ENCODE measurements around the gene CAMKV. TPM values are rescaled to one million over a fixed set of nuclear protein-coding genes. Genes with fewer than 3 reads are reported as not detected.

Gene CAMKV
- total RNA-seq, 1 experiment from 2014 or later = 0.58 TPM

DNA sequence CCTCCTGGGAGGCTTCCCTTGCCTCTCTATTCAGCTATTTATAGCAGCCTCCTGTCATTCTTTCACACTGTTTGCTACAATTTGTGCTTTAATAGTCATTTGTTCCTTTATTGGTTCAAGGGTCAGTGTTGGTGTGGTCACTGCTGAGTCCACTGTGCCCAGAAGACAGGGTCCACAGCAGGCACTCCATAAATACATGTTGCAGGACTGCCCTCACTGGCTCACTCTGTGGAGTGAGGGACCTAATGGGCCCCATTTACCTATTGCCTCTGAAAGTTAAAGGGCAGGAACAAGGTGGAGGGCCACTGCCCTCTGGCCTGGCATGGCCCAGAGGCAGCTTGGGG, 17.2 kb upstream of the CAMKV start:
- ATAC-seq = no peak
- no peaks in the 10 kb centered on the region for H3K4me1 ChIP-seq (ENCODE audit: insufficient read depth, low read length)
- POLR2A ChIA-PET (ENCODE audit: unreplicated experiment) = no interaction called here
- no peaks in the 10 kb centered on the region for H3K27me3 ChIP-seq (ENCODE audit: low read length)
- intact Hi-C loops (cut with micrococcal nuclease) = no loop called here
- no peaks in the 10 kb centered on the region for H3K79me2 ChIP-seq (ENCODE audit: low read length)
- H3K9me3 ChIP-seq (ENCODE audit: low read length) = no peaks in the 10 kb centered on the region
- H3K36me3 ChIP-seq (ENCODE audit: low read depth, low read length) = peaks cover 18% of the 10 kb centered on the region
- CTCF ChIA-PET = no interaction called here
- no peak overlapping the region for H3K27ac ChIP-seq (ENCODE audit: low read length)
- no peaks in the 10 kb centered on the region for H3K9me2 ChIP-seq (replicated peaks; ENCODE audit: low read length)
- no peak for DNase-seq
- no peak overlapping the region for H3K4me2 ChIP-seq (ENCODE audit: low read length)
- H4K20me1 ChIP-seq (ENCODE audit: low read length) = no peaks in the 10 kb centered on the region
- no peak overlapping the region for H3K9ac ChIP-seq (ENCODE audit: low read length)
- no peak overlapping the region for H2AFZ ChIP-seq (ENCODE audit: low read length)
- no peak overlapping the region for H3K4me3 ChIP-seq (ENCODE audit: low read length)
- no peak for TF ChIP-seq EZH2 (IDR thresholded peaks at IDR 0.05; ENCODE audit: low read length, unreplicated experiment)
- no peak for TF ChIP-seq EZH2phosphoT487 (IDR thresholded peaks at IDR 0.05; ENCODE audit: borderline replicate concordance, low read length)
- TF ChIP-seq, protein P1, sequence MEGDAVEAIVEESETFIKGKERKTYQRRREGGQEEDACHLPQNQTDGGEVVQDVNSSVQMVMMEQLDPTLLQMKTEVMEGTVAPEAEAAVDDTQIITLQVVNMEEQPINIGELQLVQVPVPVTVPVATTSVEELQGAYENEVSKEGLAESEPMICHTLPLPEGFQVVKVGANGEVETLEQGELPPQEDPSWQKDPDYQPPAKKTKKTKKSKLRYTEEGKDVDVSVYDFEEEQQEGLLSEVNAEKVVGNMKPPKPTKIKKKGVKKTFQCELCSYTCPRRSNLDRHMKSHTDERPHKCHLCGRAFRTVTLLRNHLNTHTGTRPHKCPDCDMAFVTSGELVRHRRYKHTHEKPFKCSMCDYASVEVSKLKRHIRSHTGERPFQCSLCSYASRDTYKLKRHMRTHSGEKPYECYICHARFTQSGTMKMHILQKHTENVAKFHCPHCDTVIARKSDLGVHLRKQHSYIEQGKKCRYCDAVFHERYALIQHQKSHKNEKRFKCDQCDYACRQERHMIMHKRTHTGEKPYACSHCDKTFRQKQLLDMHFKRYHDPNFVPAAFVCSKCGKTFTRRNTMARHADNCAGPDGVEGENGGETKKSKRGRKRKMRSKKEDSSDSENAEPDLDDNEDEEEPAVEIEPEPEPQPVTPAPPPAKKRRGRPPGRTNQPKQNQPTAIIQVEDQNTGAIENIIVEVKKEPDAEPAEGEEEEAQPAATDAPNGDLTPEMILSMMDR (conservative IDR thresholded peaks at IDR 0.05; ENCODE audit: low read depth, low read length) = no peak
- BruUV-seq (replicated peaks) = no TSS peak
- H3F3A ChIP-seq (ENCODE audit: low read length, unreplicated experiment) = no peaks in the 10 kb centered on the region

DNA sequence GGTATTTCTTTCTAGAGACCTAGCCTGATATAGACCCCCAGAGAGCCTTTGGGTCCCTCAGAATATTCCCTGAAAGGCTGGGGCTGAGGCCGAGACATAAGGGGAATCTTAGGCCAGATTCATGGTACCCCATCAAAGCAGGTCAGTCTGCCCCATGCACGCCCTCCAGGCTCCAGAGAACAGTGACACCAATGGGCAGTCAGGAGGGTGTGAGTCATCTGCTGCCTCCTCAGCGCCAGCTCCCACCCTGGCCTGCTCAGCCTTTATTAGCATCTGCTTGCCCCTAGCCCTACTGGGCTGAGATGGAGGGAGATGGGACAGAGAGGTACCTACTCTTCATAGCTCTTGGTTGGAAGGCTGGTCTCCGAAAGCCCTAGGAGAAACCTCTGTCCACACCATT, 14.3 kb upstream of the CAMKV start:
- ATAC-seq = peak; percentile 44
- no peaks in the 10 kb centered on the region for H3K27me3 ChIP-seq (ENCODE audit: low read length)
- ChIA-PET POLR2A (ENCODE audit: unreplicated experiment) (no interaction called here), CTCF (interaction anchor here (1.2 kb wide), 1 partner anchor 16 kb away, joined by 4 read pairs; no protein-coding TSS in a partner anchor)
- no peak overlapping the region for H2AFZ ChIP-seq (ENCODE audit: low read length)
- H3K36me3 ChIP-seq (ENCODE audit: low read depth, low read length) = no peaks in the 10 kb centered on the region; the same call in 1 of the 2 replicates
- no peaks in the 10 kb centered on the region for H3K79me2 ChIP-seq (ENCODE audit: low read length)
- TF ChIP-seq EZH2 (IDR thresholded peaks at IDR 0.05; ENCODE audit: low read length, unreplicated experiment) (no peak), EZH2phosphoT487 (IDR thresholded peaks at IDR 0.05; ENCODE audit: borderline replicate concordance, low read length) (no peak)
- TF ChIP-seq, protein P1 (conservative IDR thresholded peaks at IDR 0.05; ENCODE audit: low read depth, low read length) = no peak
- no peaks in the 10 kb centered on the region for H3K9me2 ChIP-seq (replicated peaks; ENCODE audit: low read length)
- no peak overlapping the region for H3K27ac ChIP-seq (ENCODE audit: low read length)
- intact Hi-C loops (cut with micrococcal nuclease) = no loop called here
- no peaks in the 10 kb centered on the region for H3F3A ChIP-seq (ENCODE audit: low read length, unreplicated experiment)
- no TSS peak for BruUV-seq (replicated peaks)
- no peak overlapping the region for H3K4me3 ChIP-seq (ENCODE audit: low read length)
- H3K9me3 ChIP-seq (ENCODE audit: low read length) = no peaks in the 10 kb centered on the region
- H3K4me2 ChIP-seq (ENCODE audit: low read length) = no peak overlapping the region
- H3K4me1 ChIP-seq (ENCODE audit: insufficient read depth, low read length) = no peaks in the 10 kb centered on the region
- DNase-seq = peak; percentile 33
- H4K20me1 ChIP-seq (ENCODE audit: low read length) = no peaks in the 10 kb centered on the region
- no peak overlapping the region for H3K9ac ChIP-seq (ENCODE audit: low read length)

- no peak for DNase-seq
- Histone ChIP-seq H3K36me3 (ENCODE audit: low read depth, low read length) (no peaks in the 10 kb centered on the region), H3K9me3 (ENCODE audit: low read length) (no peaks in the 10 kb centered on the region), H3F3A (ENCODE audit: low read length, unreplicated experiment) (no peaks in the 10 kb centered on the region), H3K27ac (ENCODE audit: low read length) (no peak overlapping the region), H3K79me2 (ENCODE audit: low read length) (no peaks in the 10 kb centered on the region), H3K27me3 (ENCODE audit: low read length) (no peaks in the 10 kb centered on the region), H3K9me2 (replicated peaks; ENCODE audit: low read length) (no peaks in the 10 kb centered on the region), H4K20me1 (ENCODE audit: low read length) (no peaks in the 10 kb centered on the region), H3K4me2 (ENCODE audit: low read length) (no peak overlapping the region), H2AFZ (ENCODE audit: low read length) (no peak overlapping the region), H3K4me1 (ENCODE audit: insufficient read depth, low read length) (no peaks in the 10 kb centered on the region), H3K4me3 (ENCODE audit: low read length) (no peak overlapping the region), H3K9ac (ENCODE audit: low read length) (no peak overlapping the region)
- intact Hi-C loops (cut with micrococcal nuclease) = no loop called here
- POLR2A ChIA-PET (ENCODE audit: unreplicated experiment) = interaction anchor here (0.6 kb wide), 2 partner anchors 19 to 28 kb away, joined by 3 to 4 read pairs; no protein-coding TSS in a partner anchor
- TF ChIP-seq EZH2phosphoT487 (IDR thresholded peaks at IDR 0.05; ENCODE audit: borderline replicate concordance, low read length) (no peak), EZH2 (IDR thresholded peaks at IDR 0.05; ENCODE audit: low read length, unreplicated experiment) (no peak)
- TF ChIP-seq, protein P1 (conservative IDR thresholded peaks at IDR 0.05; ENCODE audit: low read depth, low read length) = no peak
- BruUV-seq (replicated peaks) = no TSS peak
- ATAC-seq = no peak
- CTCF ChIA-PET = interaction anchor here (0.5 to 1.6 kb wide), 3 partner anchors 24 to 43 kb away, joined by 3 to 4 read pairs (median 4); no protein-coding TSS in a partner anchor
Measured at GRCh38 chr3:49882166-49882565, 12.5 kb upstream of the CAMKV start.

Measured in PC-3 (cell line).